GM19099 (cell line): ENCODE data around the gene RFX3.

ENCODE experiments used
- POLR2A ChIP-seq: IDR thresholded peaks from 3 replicates; pipeline ENCODE4 v1.6.1; 2011; ENCODE audit warnings: low read depth; ENCODE audit not compliant: insufficient read length; ENCODE audit errors: extremely low read depth

The RFX3 gene

GRCh38 chr9:3525836-3526164 lies at the start of gene RFX3:
Gene RFX3 (minus strand): TSS chr9:3526001. CDS start chr9:3395588, 130,413 bp downstream.
- TF ChIP-seq POLR2A: no peak

DNA sequence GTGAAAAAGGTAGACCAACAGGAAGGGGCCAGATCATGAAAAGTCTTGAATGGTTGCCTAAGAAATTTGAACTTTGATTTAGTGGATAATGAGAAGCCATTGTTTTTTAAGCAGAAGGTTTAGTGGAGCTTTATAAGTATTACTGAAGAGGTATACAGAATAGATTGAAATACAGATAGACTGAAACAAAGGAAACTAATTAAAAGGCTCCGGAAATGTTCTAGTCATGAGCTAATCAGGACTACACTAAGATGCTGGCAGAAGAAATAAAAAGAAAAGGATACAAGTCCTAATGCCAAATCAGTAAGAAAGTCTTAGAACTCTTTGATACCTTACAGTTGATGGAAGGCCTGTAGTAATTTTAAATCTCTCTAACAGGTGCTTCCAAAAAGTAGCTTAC lies 45.7 kb upstream of the RFX3 start:
- TF ChIP-seq POLR2A: no peak

- no peak for TF ChIP-seq POLR2A
Observed at GRCh38 chr9:3569529-3569928, 43.7 kb upstream of the RFX3 start.

DNA sequence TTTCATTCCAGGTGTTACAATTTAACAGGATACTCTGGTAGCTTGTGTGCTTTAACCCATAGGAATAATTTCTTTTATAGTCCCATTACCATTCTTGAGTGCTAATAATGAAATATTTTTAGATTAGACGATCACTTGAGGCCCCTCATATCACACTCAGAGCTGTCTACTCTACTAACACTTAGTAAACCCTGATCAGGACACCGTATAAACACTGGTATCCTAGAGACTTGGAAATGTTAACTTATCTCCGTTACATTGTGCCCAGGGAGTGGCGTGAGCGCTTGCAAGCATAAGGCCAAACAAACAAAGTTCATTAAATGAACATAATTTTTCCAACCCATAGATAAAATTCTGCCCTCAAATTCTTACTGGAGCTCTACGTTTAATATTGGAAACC lies 42.2 kb upstream of the RFX3 start:
- TF ChIP-seq POLR2A: no peak

DNA sequence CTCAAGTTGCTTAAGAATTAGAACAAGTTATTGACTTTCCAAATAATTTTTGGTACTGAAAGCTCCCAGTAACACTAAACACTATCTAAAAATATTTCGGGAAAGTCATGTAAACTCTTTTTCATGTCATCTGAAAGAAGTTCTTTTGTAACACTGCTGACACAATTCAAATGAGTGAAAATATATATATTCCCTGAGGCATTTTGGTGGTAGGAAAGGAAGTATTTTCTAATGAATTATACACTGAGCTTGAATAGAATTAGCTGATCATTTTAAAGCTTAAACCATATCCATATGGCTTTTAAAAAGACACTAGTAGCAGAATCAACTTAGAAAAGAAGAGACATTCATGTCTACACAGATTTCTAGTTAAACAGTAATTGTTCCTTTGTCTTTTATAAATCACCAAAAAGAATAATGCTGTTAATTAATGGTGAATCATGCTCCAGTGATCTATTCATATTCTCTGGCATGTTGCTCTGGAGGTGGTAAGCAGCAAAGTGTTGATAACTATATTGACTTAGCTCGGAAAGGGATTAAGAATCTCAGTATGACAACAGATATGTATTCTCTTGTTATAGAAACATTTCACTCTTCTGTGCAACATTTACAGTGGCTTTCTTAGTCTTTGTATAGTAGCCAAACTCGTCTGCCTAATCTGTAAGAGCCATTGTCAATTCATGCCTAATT lies 27.4 kb upstream of the RFX3 start:
- no peak for TF ChIP-seq POLR2A

DNA sequence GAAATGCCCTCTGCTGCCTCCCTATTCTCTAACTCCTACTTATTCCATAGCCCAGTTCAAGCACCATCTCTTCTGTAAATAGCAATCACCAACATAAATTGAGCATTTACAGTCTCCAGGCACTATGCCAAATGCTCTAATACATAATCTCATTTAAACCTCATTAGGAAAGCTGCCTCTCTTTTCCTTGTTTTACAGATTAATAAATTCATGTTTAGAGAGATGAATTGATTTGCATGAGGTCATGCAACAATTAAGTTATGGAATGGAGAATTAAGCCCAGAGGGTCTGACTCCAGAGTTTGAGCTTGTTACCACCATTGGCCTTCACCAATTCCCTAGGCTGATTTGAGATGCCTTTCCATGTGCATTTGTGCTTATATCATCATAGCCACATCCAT lies 23.4 kb upstream of the RFX3 start:
- no peak for TF ChIP-seq POLR2A

DNA sequence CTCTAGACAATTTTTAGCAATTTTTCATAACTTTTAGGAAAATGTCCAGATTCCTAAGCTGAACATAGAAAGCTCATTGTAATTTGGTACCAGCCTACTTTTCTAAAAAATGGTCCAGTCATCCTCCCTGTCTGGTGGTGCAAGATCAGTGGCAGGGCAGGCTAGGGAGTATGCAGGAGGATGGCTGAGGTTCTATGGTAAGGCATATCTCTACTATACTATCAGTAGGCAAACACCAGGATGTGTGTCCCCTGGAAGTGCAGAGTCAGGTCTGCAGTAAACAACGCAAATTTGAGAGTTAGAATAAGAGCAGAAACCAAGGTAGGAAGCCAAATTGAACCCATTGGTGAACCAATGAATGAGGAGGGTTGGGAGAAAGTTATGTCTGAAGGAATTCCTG lies 22.8 kb upstream of the RFX3 start:
- TF ChIP-seq POLR2A: no peak

GRCh38 chr9:3541206-3541605 lies 15.4 kb upstream of the RFX3 start:
- TF ChIP-seq POLR2A: no peak

GRCh38 chr9:3534614-3535404 lies 9.0 kb upstream of the RFX3 start:
- TF ChIP-seq POLR2A: no peak

DNA sequence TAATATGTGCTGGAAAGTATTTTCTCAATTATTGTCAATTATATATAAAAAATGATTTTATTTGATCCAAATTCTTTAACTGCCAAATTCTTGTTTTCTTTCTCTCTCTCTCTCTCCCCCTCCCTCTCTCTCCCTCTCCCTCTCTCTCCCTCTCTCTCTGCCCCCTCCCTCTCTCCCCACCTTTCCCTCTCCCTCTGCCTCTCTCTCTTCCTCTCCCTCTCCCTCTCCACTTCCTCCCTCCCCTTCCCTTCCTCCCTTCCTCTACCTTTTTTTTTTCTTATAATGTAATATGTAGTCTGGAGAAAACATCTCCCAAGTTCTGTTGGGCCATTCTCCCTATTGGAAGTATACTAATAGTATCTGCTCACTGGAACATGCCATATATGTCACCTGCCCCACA lies 6.4 kb upstream of the RFX3 start:
- TF ChIP-seq POLR2A: no peak

GRCh38 chr9:3528451-3528850 lies 2.6 kb upstream of the RFX3 start:
- TF ChIP-seq POLR2A: peak; percentile 34

GRCh38 chr9:3526997-3527940 lies 1.5 kb upstream of the RFX3 start:
- TF ChIP-seq POLR2A: peak; percentile 4

DNA sequence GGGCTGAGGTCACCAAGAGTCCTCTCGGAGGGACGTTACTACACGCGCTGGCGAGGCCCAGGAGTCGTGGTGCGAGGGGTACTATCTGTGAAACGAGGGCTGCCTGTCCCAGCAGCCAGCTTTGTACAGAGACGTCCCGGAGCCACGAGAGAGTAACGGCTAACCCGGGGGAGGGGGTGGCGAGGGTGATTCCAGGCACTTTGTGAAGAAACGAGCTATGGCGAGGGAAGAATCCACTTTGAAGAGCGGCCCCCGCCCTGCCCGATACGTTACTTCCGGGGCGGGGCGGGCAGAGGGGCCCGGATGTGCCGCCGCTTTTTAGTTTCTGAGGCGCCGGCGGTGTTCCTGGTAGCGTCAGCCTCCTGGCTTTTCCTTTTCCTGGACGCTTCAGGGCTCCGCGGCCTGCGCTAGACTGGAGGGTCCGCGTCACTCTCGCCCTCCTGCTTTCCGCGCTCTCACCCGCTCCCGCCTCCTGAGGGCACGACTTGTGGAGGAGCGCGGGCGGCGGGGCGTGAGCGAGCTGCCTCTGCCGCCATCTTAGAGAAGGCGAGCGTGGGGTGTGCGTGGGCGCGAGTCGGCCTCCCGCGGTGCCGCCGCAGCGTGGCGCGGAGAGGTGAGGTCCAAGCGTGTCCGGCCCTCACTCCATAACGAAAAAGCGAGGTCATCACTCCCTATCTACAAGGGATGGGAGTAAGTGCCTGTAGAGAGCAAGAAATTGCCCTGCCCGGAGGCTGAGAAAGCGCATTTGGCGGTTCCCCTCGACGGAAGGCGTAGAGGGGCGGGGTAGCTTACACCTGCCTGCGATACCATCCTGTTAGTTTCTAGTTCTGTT lies 580 bp upstream of the RFX3 start:
- TF ChIP-seq POLR2A: peak; percentile 94

- no peak for TF ChIP-seq POLR2A
Observed at GRCh38 chr9:3525096-3525835, 535 bp downstream of the RFX3 start.

DNA sequence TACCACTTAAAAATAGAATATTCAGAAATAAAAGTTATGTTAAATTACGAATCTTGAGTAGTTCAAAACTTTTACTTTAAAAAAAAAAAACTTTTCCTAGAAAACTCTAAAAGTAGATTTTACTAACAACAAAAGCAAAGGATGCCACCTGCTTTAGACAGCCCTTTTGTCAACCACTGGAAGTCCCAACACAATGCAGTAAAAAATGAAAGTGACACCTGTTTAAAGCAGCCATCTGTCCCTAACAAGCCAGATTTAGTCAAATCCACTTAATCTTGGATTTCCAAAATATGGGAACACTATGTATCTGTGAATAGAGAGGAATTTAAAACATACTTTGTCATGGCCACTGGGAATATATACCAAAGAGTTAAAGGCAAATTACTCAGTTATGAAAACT lies 3.8 kb downstream of the RFX3 start:
- TF ChIP-seq POLR2A: no peak

DNA sequence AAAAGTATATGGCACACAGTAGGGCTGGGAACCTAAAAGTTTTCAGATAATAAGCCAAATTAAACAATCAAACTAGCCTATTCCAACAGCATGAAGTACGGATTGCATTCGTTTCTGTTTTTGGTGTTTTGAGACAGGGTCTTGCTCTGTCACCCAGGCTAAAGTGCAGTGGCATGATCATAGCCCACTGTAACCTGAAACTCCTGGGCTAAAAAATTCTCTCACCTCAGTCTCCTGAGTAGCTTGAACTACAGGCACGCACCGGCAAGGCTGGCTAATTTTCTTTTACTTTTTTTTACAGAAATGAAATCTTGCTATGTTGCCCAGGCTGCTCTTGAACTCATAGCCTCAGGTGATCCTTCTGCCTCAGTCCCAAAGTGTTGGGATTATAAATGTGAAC lies 5.2 kb downstream of the RFX3 start:
- no peak for TF ChIP-seq POLR2A
